HepG2 (cell line): Measurements from ENCODE around the gene HIPK2. TPM values are rescaled to one million over a fixed set of nuclear protein-coding genes. Genes with fewer than 3 reads are reported as not detected.

ENCODE experiments used
- AGO1 ChIP-seq: fragments of 200-400 bp; formaldehyde crosslinking; IDR thresholded peaks from 2 replicates; pipeline ENCODE4 v1.6.1; 2017; ENCODE audit warnings: mild to moderate bottlenecking, low read depth, low read length, moderate library complexity; ENCODE audit not compliant: poor library complexity, severe bottlenecking
- CENPX ChIP-seq: sonication (generic); formaldehyde crosslinking; IDR thresholded peaks from 2 replicates; pipeline ENCODE4 v1.9.0; 2021; ENCODE audit warnings: mild to moderate bottlenecking, missing genetic modification reagents, moderate library complexity
- KLF12 ChIP-seq: sonication (generic); formaldehyde crosslinking; IDR thresholded peaks from 2 replicates; pipeline ENCODE4 v1.4.0; 2020; ENCODE audit warnings: missing genetic modification reagents, borderline replicate concordance
- PHF20 ChIP-seq: sonication (generic); formaldehyde crosslinking; IDR thresholded peaks from 2 replicates; pipeline ENCODE4 v1.5.0; 2020; ENCODE audit warnings: mild to moderate bottlenecking, missing genetic modification reagents
- ZC3H13 ChIP-seq: sonication (generic); formaldehyde crosslinking; IDR thresholded peaks from 2 replicates; pipeline ENCODE4 v1.8.1; 2023; ENCODE audit warnings: mild to moderate bottlenecking, missing genetic modification reagents, moderate library complexity
- ZFP82 ChIP-seq: sonication (generic); formaldehyde crosslinking; IDR thresholded peaks from 2 replicates; pipeline ENCODE4 v1.5.1; 2020; ENCODE audit warnings: mild to moderate bottlenecking, missing genetic modification reagents, borderline replicate concordance
- ZNF224 ChIP-seq: sonication (generic); formaldehyde crosslinking; IDR thresholded peaks from 2 replicates; pipeline ENCODE4 v1.5.0; 2020; ENCODE audit warnings: mild to moderate bottlenecking, missing genetic modification reagents
- ZNF235 ChIP-seq: sonication (generic); formaldehyde crosslinking; IDR thresholded peaks from 2 replicates; pipeline ENCODE4 v1.8.1; 2023; ENCODE audit warnings: mild to moderate bottlenecking, missing genetic modification reagents, borderline replicate concordance
- ZNF274 ChIP-seq: sonication (generic); formaldehyde crosslinking; IDR thresholded peaks from 2 replicates; pipeline ENCODE4 v1.5.1; 2020; ENCODE audit warnings: mild to moderate bottlenecking, missing genetic modification reagents
- ZNF468 ChIP-seq: sonication (generic); formaldehyde crosslinking; IDR thresholded peaks from 2 replicates; pipeline ENCODE4 v1.8.0; 2022; ENCODE audit warnings: mild to moderate bottlenecking, moderate library complexity, missing genetic modification reagents
- ZNF776 ChIP-seq: sonication (generic); formaldehyde crosslinking; IDR thresholded peaks from 2 replicates; pipeline ENCODE4 v1.4.0; 2020; ENCODE audit warnings: mild to moderate bottlenecking, missing genetic modification reagents
- polyA plus RNA-seq, 8 experiments: library from polyadenylated mRNA; depleted of rRNA in 3 of 8; stranded (reverse) in 7 of 8; unstranded in 1 of 8; fragments of >200 nt; fragmentation: Illumina TruSeq in 4 of 8; extraction: Trizol in 4 of 8; gene quantifications; 2 replicates each; pipeline versions ENCODE4 v1.2.1 to v1.2.3, GENCODE V29; 2011 to 2016; ENCODE audit warnings: low read depth in 4 of 8, missing spikeins in 1 of 8, mixed read lengths in 1 of 8; ENCODE audit not compliant: insufficient read depth in 1 of 8
- total RNA-seq, 5 experiments: library from RNA; depleted of rRNA; stranded (reverse); fragments of >200 nt; fragmentation: Illumina TruSeq; extraction: Trizol; gene quantifications; 2 replicates each; pipeline ENCODE4 v1.2.3, GENCODE V29; 2016; ENCODE audit warnings: low read depth in 1 of 5
- TF ChIP-seq, protein P1 (sequence below): sonication (generic); formaldehyde crosslinking; IDR thresholded peaks from 2 replicates; pipeline ENCODE4 v1.5.1; 2020; ENCODE audit warnings: missing genetic modification reagents, mild to moderate bottlenecking, borderline replicate concordance
- TF ChIP-seq, protein P2 (sequence below): sonication (generic); formaldehyde crosslinking; IDR thresholded peaks from 2 replicates; pipeline ENCODE4 v1.5.0; 2020; ENCODE audit warnings: mild to moderate bottlenecking, missing genetic modification reagents
- TF ChIP-seq, protein P3 (sequence below): IDR thresholded peaks from 2 replicates; pipeline ENCODE4 v1.6.1; 2012; ENCODE audit warnings: low read length, improper control_type of control experiment
- TF ChIP-seq, protein P4 (sequence below): sonication (generic); formaldehyde crosslinking; IDR thresholded peaks from 2 replicates; pipeline ENCODE4 v1.4.0; 2020; ENCODE audit warnings: missing genetic modification reagents
- TF ChIP-seq, protein P5 (sequence below): IDR thresholded peaks from 2 replicates; pipeline ENCODE4 v1.6.1; 2012; ENCODE audit warnings: low read depth, low read length, improper control_type of control experiment
- TF ChIP-seq, protein P6 (sequence below): sonication (generic); formaldehyde crosslinking; IDR thresholded peaks from 2 replicates; pipeline ENCODE4 v1.5.0; 2020; ENCODE audit warnings: missing genetic modification reagents

HIPK2 gene
- total and polyA plus RNA-seq, 2 of the 13 experiments (the other 11 are each of a cell fraction or from before 2014, with no cell fraction given), result 14.4 to 20.2 TPM

DNA sequence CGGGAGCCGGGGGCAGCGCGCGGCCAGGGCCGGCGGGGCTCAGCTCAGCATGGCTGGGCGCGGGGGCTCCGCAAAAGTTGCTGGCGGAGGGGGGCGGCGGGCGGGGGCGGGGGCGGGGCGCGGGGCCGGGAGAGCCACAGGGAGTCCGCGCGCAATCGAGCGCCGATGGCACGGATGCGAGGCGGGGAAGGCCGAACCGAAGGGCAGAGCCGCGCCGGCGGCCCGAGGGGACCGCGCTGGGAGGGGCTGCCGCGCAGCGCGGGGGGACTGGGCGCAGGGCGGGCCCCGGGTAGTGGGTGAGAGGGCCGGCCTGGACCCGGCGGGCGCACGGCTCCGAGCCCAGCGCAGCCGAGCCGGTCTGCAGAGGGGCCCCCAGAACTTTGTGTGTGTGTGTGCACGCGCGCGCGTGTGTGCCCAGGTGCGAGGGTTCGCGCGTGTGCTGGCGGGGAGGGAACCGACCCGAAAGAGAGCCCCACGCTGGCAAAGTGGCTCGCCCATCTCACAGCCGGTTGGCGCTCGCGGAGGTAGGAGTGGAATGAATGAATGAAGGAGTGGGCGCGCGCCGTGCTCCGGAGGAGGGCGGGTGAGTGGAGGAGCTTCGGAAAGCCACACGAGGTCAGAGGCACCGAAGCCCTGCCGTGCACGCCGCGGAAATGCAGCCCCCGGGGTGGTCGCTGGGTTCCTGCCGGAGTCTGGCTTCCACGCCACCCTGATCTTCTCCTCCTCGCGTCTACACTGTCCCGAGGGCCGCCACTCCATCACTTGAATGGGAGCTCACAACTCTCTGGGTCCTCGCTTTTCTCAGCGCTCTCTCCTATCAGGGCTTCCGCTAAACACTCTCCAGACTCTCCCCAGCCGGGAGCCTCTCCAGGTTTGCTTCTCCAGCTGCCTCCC is at the start of gene HIPK2 (continued):
- TF ChIP-seq, protein P1, sequence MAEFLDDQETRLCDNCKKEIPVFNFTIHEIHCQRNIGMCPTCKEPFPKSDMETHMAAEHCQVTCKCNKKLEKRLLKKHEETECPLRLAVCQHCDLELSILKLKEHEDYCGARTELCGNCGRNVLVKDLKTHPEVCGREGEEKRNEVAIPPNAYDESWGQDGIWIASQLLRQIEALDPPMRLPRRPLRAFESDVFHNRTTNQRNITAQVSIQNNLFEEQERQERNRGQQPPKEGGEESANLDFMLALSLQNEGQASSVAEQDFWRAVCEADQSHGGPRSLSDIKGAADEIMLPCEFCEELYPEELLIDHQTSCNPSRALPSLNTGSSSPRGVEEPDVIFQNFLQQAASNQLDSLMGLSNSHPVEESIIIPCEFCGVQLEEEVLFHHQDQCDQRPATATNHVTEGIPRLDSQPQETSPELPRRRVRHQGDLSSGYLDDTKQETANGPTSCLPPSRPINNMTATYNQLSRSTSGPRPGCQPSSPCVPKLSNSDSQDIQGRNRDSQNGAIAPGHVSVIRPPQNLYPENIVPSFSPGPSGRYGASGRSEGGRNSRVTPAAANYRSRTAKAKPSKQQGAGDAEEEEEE, result no peak
- TF ChIP-seq, protein P2, sequence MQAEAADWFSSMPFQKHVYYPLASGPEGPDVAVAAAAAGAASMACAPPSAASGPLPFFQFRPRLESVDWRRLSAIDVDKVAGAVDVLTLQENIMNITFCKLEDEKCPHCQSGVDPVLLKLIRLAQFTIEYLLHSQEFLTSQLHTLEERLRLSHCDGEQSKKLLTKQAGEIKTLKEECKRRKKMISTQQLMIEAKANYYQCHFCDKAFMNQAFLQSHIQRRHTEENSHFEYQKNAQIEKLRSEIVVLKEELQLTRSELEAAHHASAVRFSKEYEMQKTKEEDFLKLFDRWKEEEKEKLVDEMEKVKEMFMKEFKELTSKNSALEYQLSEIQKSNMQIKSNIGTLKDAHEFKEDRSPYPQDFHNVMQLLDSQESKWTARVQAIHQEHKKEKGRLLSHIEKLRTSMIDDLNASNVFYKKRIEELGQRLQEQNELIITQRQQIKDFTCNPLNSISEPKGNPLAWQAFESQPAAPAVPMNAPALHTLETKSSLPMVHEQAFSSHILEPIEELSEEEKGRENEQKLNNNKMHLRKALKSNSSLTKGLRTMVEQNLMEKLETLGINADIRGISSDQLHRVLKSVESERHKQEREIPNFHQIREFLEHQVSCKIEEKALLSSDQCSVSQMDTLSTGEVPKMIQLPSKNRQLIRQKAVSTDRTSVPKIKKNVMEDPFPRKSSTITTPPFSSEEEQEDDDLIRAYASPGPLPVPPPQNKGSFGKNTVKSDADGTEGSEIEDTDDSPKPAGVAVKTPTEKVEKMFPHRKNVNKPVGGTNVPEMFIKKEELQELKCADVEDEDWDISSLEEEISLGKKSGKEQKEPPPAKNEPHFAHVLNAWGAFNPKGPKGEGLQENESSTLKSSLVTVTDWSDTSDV (CRISPR knock-in tag), result no peak
- TF ChIP-seq CENPX (no peak), KLF12 (no peak), ZFP82 (CRISPR knock-in tag) (no peak), ZC3H13 (CRISPR knock-in tag) (no peak), ZNF235 (no peak; the same call in 1 of the 2 replicates), ZNF224 (CRISPR knock-in tag) (no peak), ZNF776 (CRISPR knock-in tag) (peak; percentile 47; the same call in 1 of the 2 replicates), ZNF468 (no peak), ZNF274 (CRISPR knock-in tag) (no peak), AGO1 (no peak), PHF20 (no peak)
- TF ChIP-seq, protein P3, sequence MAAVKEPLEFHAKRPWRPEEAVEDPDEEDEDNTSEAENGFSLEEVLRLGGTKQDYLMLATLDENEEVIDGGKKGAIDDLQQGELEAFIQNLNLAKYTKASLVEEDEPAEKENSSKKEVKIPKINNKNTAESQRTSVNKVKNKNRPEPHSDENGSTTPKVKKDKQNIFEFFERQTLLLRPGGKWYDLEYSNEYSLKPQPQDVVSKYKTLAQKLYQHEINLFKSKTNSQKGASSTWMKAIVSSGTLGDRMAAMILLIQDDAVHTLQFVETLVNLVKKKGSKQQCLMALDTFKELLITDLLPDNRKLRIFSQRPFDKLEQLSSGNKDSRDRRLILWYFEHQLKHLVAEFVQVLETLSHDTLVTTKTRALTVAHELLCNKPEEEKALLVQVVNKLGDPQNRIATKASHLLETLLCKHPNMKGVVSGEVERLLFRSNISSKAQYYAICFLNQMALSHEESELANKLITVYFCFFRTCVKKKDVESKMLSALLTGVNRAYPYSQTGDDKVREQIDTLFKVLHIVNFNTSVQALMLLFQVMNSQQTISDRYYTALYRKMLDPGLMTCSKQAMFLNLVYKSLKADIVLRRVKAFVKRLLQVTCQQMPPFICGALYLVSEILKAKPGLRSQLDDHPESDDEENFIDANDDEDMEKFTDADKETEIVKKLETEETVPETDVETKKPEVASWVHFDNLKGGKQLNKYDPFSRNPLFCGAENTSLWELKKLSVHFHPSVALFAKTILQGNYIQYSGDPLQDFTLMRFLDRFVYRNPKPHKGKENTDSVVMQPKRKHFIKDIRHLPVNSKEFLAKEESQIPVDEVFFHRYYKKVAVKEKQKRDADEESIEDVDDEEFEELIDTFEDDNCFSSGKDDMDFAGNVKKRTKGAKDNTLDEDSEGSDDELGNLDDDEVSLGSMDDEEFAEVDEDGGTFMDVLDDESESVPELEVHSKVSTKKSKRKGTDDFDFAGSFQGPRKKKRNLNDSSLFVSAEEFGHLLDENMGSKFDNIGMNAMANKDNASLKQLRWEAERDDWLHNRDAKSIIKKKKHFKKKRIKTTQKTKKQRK, result no peak
- TF ChIP-seq, protein P4, sequence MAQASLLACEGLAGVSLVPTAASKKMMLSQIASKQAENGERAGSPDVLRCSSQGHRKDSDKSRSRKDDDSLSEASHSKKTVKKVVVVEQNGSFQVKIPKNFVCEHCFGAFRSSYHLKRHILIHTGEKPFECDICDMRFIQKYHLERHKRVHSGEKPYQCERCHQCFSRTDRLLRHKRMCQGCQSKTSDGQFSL (CRISPR knock-in tag), result 0 out of 2 replicates have a peak, but pooled peaks have one; percentile 4
- TF ChIP-seq, protein P5, sequence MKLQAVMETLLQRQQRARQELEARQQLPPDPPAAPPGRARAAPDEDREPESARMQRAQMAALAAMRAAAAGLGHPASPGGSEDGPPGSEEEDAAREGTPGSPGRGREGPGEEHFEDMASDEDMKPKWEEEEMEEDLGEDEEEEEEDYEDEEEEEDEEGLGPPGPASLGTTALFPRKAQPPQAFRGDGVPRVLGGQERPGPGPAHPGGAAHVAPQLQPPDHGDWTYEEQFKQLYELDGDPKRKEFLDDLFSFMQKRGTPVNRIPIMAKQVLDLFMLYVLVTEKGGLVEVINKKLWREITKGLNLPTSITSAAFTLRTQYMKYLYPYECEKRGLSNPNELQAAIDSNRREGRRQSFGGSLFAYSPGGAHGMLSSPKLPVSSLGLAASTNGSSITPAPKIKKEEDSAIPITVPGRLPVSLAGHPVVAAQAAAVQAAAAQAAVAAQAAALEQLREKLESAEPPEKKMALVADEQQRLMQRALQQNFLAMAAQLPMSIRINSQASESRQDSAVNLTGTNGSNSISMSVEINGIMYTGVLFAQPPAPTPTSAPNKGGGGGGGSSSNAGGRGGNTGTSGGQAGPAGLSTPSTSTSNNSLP, result no peak
- TF ChIP-seq, protein P6, sequence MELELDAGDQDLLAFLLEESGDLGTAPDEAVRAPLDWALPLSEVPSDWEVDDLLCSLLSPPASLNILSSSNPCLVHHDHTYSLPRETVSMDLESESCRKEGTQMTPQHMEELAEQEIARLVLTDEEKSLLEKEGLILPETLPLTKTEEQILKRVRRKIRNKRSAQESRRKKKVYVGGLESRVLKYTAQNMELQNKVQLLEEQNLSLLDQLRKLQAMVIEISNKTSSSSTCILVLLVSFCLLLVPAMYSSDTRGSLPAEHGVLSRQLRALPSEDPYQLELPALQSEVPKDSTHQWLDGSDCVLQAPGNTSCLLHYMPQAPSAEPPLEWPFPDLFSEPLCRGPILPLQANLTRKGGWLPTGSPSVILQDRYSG (CRISPR knock-in tag), result no peak
